A549 (cell line): ENCODE results near the gene CXorf51B. TPM values are rescaled to one million over a fixed set of nuclear protein-coding genes. Genes with fewer than 3 reads are reported as not detected.
"Not testable (repeated sequence)": the region's sequence is repeated elsewhere in the genome, so short reads cannot be mapped to it uniquely, and the experiment has no call there.

Experiments used
- ATAC-seq, 2 experiments: fragments of 200-7000 bp in 1 of 2; fragments of >200 bp in 1 of 2; cut with Nextera tagmentation in 1 of 2; cut with Tn5 transposase in 1 of 2; 3 replicates each; pipeline versions ENCODE4 v1.8.0 to v1.9.1; 2018 to 2020; ENCODE audit warnings: mild to moderate bottlenecking in 1 of 2, moderate library complexity in 1 of 2
- CTCF ChIA-PET: fragments of 300-600 bp; sonication (Branson Sonifier 250); formaldehyde crosslinking; extraction: SDS; loops from one replicate; lab custom pipeline; 2021; ENCODE audit warnings: antibody characterized with exemption, inconsistent platforms; lab: Yijun Ruan, JAX
- POLR2A ChIA-PET: fragments of 350-600 bp; formaldehyde crosslinking; extraction: SDS; loops from one replicate; lab custom pipeline; 2021; ENCODE audit warnings: antibody characterized with exemption, inconsistent platforms; lab: Yijun Ruan, JAX
- DNase-seq, 2 experiments: peaks; one replicate each; pipeline versions ENCODE4 v3.0.0 to v3.0.0-alpha.2; 2011 to 2016; ENCODE audit warnings: low read depth in 1 of 2, low spot score in 1 of 2
- FAIRE-seq: peaks from 2 replicates; lab custom pipeline; 2011; peaks lifted over from hg19 to GRCh38; lab: Jason Lieb, UNC
- H3K27ac ChIP-seq, 2 experiments: fragments of >200 bp; sonication (Bioruptor Twin); formaldehyde crosslinking; 3 replicates each; pipeline ENCODE4 v1.5.1; 2016 to 2017
- H3K4me1 ChIP-seq: fragments of >200 bp; sonication (Bioruptor Twin); formaldehyde crosslinking; 3 replicates; pipeline ENCODE4 v1.6.1; 2016
- H3K4me2 ChIP-seq: fragments of >200 bp; sonication (Bioruptor Twin); formaldehyde crosslinking; 3 replicates; pipeline ENCODE4 v1.6.1; 2016
- H3K4me3 ChIP-seq: fragments of >200 bp; sonication (Bioruptor Twin); formaldehyde crosslinking; 3 replicates; pipeline ENCODE4 v1.5.1; 2016
- H3K9me3 ChIP-seq: fragments of >200 bp; sonication (Bioruptor Twin); formaldehyde crosslinking; 3 replicates; pipeline ENCODE4 v1.6.1; 2016
- BHLHE40 ChIP-seq: IDR thresholded peaks from 2 replicates; pipeline ENCODE4 v1.6.1; 2012; ENCODE audit warnings: low read depth, low read length, inconsistent platforms
- CHD2 ChIP-seq: fragments of 150-350 bp; IDR thresholded peaks from 2 replicates; pipeline ENCODE4 v1.6.1; 2014; ENCODE audit warnings: low read length; ENCODE audit not compliant: partially characterized antibody
- CTCF ChIP-seq: fragments of >200 bp; sonication (Bioruptor Twin); formaldehyde crosslinking; IDR thresholded peaks from 3 replicates; pipeline ENCODE4 v1.5.1; 2016
- E2F6 ChIP-seq: IDR thresholded peaks from 2 replicates; pipeline ENCODE4 v1.6.1; 2012; ENCODE audit warnings: low read depth, borderline replicate concordance
- ELK1 ChIP-seq: fragments of 150-350 bp; IDR thresholded peaks from 2 replicates; pipeline ENCODE4 v1.6.1; 2014; ENCODE audit warnings: low read depth, mild to moderate bottlenecking, low read length
- ESRRA ChIP-seq: fragments of 150-350 bp; IDR thresholded peaks from 2 replicates; pipeline ENCODE4 v1.6.1; 2014; ENCODE audit warnings: mild to moderate bottlenecking, low read length, borderline replicate concordance
- HDAC2 ChIP-seq: fragments of 200-600 bp; sonication (generic); IDR thresholded peaks from 2 replicates; pipeline ENCODE4 v1.6.1; 2016
- HOXA7 ChIP-seq: fragments of 250-450 bp; sonication (Bioruptor Pico); IDR thresholded peaks from 2 replicates; pipeline ENCODE4 v1.5.0; 2020; ENCODE audit warnings: mild to moderate bottlenecking, moderate library complexity
- HOXB5 ChIP-seq: fragments of 250-450 bp; sonication (Bioruptor Pico); IDR thresholded peaks from 2 replicates; pipeline ENCODE4 v1.5.0; 2020; ENCODE audit warnings: mild to moderate bottlenecking, moderate library complexity
- JUN ChIP-seq, 2 experiments: fragments of >200 bp; sonication (Bioruptor Twin); formaldehyde crosslinking; IDR thresholded peaks; 2 replicates in 1 of 2; 3 replicates in 1 of 2; pipeline ENCODE4 v1.6.1; 2016 to 2017
- NFE2L2 ChIP-seq: fragments of 150-350 bp; conservative IDR thresholded peaks from 2 replicates; pipeline ENCODE4 v1.6.1; 2014; ENCODE audit warnings: low read length
- NPAS2 ChIP-seq: fragments of 250-450 bp; sonication (Bioruptor Pico); IDR thresholded peaks from 2 replicates; pipeline ENCODE4 v1.8.0; 2022; ENCODE audit warnings: mild to moderate bottlenecking, moderate library complexity, borderline replicate concordance
- RAD21 ChIP-seq, 2 experiments: fragments of >200 bp in 1 of 2; sonication (Bioruptor Twin) in 1 of 2; formaldehyde crosslinking in 1 of 2; IDR thresholded peaks in 1 of 2; conservative IDR thresholded peaks in 1 of 2; 2 replicates in 1 of 2; 3 replicates in 1 of 2; pipeline ENCODE4 v1.6.1; 2012 to 2018; ENCODE audit warnings: inconsistent platforms in 1 of 2
- REST ChIP-seq: fragments of 200-600 bp; sonication (generic); IDR thresholded peaks from 2 replicates; pipeline ENCODE4 v1.6.1; 2016; ENCODE audit warnings: antibody characterized with exemption, mild to moderate bottlenecking, moderate library complexity
- TFCP2L1 ChIP-seq: fragments of 250-450 bp; sonication (Bioruptor Pico); IDR thresholded peaks from 2 replicates; pipeline ENCODE4 v1.5.0; 2021; ENCODE audit warnings: mild to moderate bottlenecking
- TP53 ChIP-seq: fragments of 250-450 bp; sonication (Bioruptor Pico); IDR thresholded peaks from 2 replicates; pipeline ENCODE4 v1.5.0; 2021; ENCODE audit warnings: mild to moderate bottlenecking, moderate library complexity
- ZSCAN20 ChIP-seq: fragments of 250-450 bp; sonication (Bioruptor Pico); IDR thresholded peaks from 2 replicates; pipeline ENCODE4 v1.8.0; 2022; ENCODE audit warnings: mild to moderate bottlenecking, moderate library complexity
- WGBS: methylation state at CpG from one replicate; pipeline ENCODE4 v1.1.6; 2017; ENCODE audit errors: missing lambda C conversion rate; 5-methylcytosine and 5-hydroxymethylcytosine counted together
- polyA minus RNA-seq: library from RNA; depleted of rRNA, polyadenylated mRNA; stranded (reverse); fragments of >200 nt; gene quantifications from 2 replicates; pipeline ENCODE4 v1.2.3, GENCODE V29; 2011; rRNA and poly(A)+ RNA removed
- polyA plus RNA-seq, 4 experiments: library from polyadenylated mRNA; depleted of rRNA in 3 of 4; stranded (reverse); fragments of >200 nt; fragmentation: RNase III in 1 of 4; extraction: RNeasy Plus Mini Kit Qiagen cat#74134 plus additional on column Dnase treatment in 1 of 4; gene quantifications; 2 replicates in 3 of 4; 3 replicates in 1 of 4; pipeline ENCODE4 v1.2.3, GENCODE V29; 2011 to 2017

Gene CXorf51B
- polyA plus RNA-seq (2011; rRNA removed) (not detected in 2 replicates), polyA plus RNA-seq (2017; fragmentation: RNase III; extraction: RNeasy Plus Mini Kit Qiagen cat#74134 plus additional on column Dnase treatment) (not detected in 3 replicates), polyA minus RNA-seq (not detected in 2 replicates)
- not detected in 2 replicates for polyA plus RNA-seq (2012; cell fraction: cytosol; rRNA removed)
- polyA plus RNA-seq (2012; cell fraction: nucleus; rRNA removed), result not detected in 2 replicates

GRCh38 chrX:146809471-146809870, at the start of gene CXorf51B:
Gene CXorf51B (plus strand): TSS chrX:146809771. CDS start chrX:146809792, 21 bp downstream.
- POLR2A ChIA-PET, H3K4me1 ChIP-seq, CTCF ChIA-PET, H3K27ac ChIP-seq, ATAC-seq, H3K4me3 ChIP-seq, DNase-seq, H3K9me3 ChIP-seq, FAIRE-seq, H3K4me2 ChIP-seq: not testable (repeated sequence)
- WGBS, result no CpG with 5 or more reads among the region's 3 CpGs

GRCh38 chrX:146814644-146815043, 5.1 kb downstream of the CXorf51B start, which contains the start of gene CXorf51A:
Gene CXorf51A (minus strand): TSS chrX:146814744. CDS start chrX:146814723, 21 bp downstream.
- DNase-seq, POLR2A ChIA-PET, FAIRE-seq, H3K9me3 ChIP-seq, H3K4me1 ChIP-seq, H3K27ac ChIP-seq, H3K4me2 ChIP-seq, ATAC-seq, H3K4me3 ChIP-seq, CTCF ChIA-PET: not testable (repeated sequence)
- WGBS, result no CpG with 5 or more reads among the region's 3 CpGs

GRCh38 chrX:146831994-146832393, 22.4 kb downstream of the CXorf51B start:
- FAIRE-seq (no peak), ATAC-seq (no peak), DNase-seq (no peak)
- Histone ChIP-seq H3K9me3 (no peaks in the 10 kb centered on the region), H3K4me1 (no peaks in the 10 kb centered on the region), H3K27ac (no peak overlapping the region), H3K4me3 (no peak overlapping the region), H3K4me2 (no peak overlapping the region)
- TF ChIP-seq HOXB5 (CRISPR knock-in tag) (no peak), CHD2 (no peak), NPAS2 (no peak), E2F6 (no peak), RAD21 (conservative IDR thresholded peaks at IDR 0.05 in 1 of 2, IDR thresholded peaks at IDR 0.05 in 1 of 2) (no peak), HOXA7 (CRISPR knock-in tag) (no peak), NFE2L2 (no peak), BHLHE40 (no peak), JUN (IDR thresholded peaks at IDR 0.05) (no peak), ZSCAN20 (CRISPR knock-in tag) (no peak), ESRRA (no peak), HDAC2 (no peak), TP53 (no peak), CTCF (no peak), REST (no peak), TFCP2L1 (no peak), ELK1 (no peak)
- 14% methylated on average over 4 of the region's 4 CpGs for WGBS
- CTCF ChIA-PET, result no interaction called here
- POLR2A ChIA-PET, result no interaction called here
